Chondrocyte (in vitro differentiated cells): ENCODE measurements around the gene INVS. TPM values are rescaled to one million over a fixed set of nuclear protein-coding genes. Genes with fewer than 3 reads are reported as not detected.
"Not testable (repeated sequence)": the region's sequence is repeated elsewhere in the genome, so short reads cannot be mapped to it uniquely, and the experiment has no call there.

Experiments
- DNase-seq: peaks from one replicate; pipeline ENCODE4 v3.0.0; 2021; ENCODE audit warnings: mixed read lengths, low spot score
- H3K27ac Mint-ChIP-seq: one replicate; pipeline ENCODE4 v1.8.0; 2021; ENCODE audit warnings: mild to moderate bottlenecking, moderate library complexity, mixed read lengths; ENCODE audit not compliant: unreplicated experiment
- H3K27me3 Mint-ChIP-seq: 2 replicates; pipeline ENCODE4 v1.8.0; 2021; ENCODE audit warnings: low read depth, mixed read lengths
- H3K36me3 Mint-ChIP-seq: 2 replicates; pipeline ENCODE4 v1.8.0; 2021; ENCODE audit warnings: low read depth, mixed read lengths
- H3K4me1 Mint-ChIP-seq: 2 replicates; pipeline ENCODE4 v1.8.0; 2021; ENCODE audit warnings: low read depth, mild to moderate bottlenecking, mixed read lengths
- H3K4me3 Mint-ChIP-seq: one replicate; pipeline ENCODE4 v1.8.0; 2021; ENCODE audit warnings: mild to moderate bottlenecking, moderate library complexity, mixed read lengths; ENCODE audit not compliant: unreplicated experiment
- H3K9me3 Mint-ChIP-seq: 2 replicates; pipeline ENCODE4 v1.8.0; 2021; ENCODE audit warnings: low read depth, mixed read lengths
- CTCF ChIP-seq: fragments of 200-600 bp; sonication (generic); IDR thresholded peaks from 2 replicates; pipeline ENCODE4 v1.5.0; 2021; ENCODE audit warnings: antibody characterized with exemption, mild to moderate bottlenecking, moderate library complexity
- total RNA-seq: library from RNA; stranded (reverse); gene quantifications from 3 replicates; pipeline ENCODE4 v1.2.1, GENCODE V29; 2021

The INVS gene
- total RNA-seq, 1 donor from 2014 or later = 16.0 TPM

GRCh38 chr9:100131875-100132430, 32.9 kb downstream of the INVS start:
- no peaks in the 10 kb centered on the region for H3K9me3 Mint-ChIP-seq
- no peak overlapping the region for H3K4me3 Mint-ChIP-seq
- DNase-seq = no peak
- no peak overlapping the region for H3K27ac Mint-ChIP-seq
- no peak for TF ChIP-seq CTCF
- H3K27me3 Mint-ChIP-seq = no peaks in the 10 kb centered on the region
- peaks cover 13% of the 10 kb centered on the region for H3K4me1 Mint-ChIP-seq
- peaks cover 11% of the 10 kb centered on the region for H3K36me3 Mint-ChIP-seq

GRCh38 chr9:100134731-100135130, 35.7 kb downstream of the INVS start:
- Mint-ChIP-seq H3K27me3 (no peaks in the 10 kb centered on the region), H3K4me1 (peaks cover 5% of the 10 kb centered on the region), H3K27ac (no peak overlapping the region), H3K36me3 (peaks cover 6% of the 10 kb centered on the region), H3K9me3 (no peaks in the 10 kb centered on the region), H3K4me3 (no peak overlapping the region)
- TF ChIP-seq CTCF = no peak
- no peak for DNase-seq

GRCh38 chr9:100136799-100137198, 37.8 kb downstream of the INVS start:
- not testable (repeated sequence) for H3K36me3 Mint-ChIP-seq

GRCh38 chr9:100140303-100140702, 41.3 kb downstream of the INVS start:
- H3K4me1 Mint-ChIP-seq, H3K4me3 Mint-ChIP-seq, DNase-seq, H3K27ac Mint-ChIP-seq, H3K9me3 Mint-ChIP-seq, H3K36me3 Mint-ChIP-seq, H3K27me3 Mint-ChIP-seq: not testable (repeated sequence)

More at GRCh38 chr9:100136799-100137198, 37.8 kb downstream of the INVS start:
- H3K4me1 Mint-ChIP-seq, H3K9me3 Mint-ChIP-seq, H3K4me3 Mint-ChIP-seq, H3K27ac Mint-ChIP-seq, DNase-seq, H3K27me3 Mint-ChIP-seq: not testable (repeated sequence)
- peak; percentile 44 for TF ChIP-seq CTCF

GRCh38 chr9:100141862-100142261, 42.8 kb downstream of the INVS start:
- not testable (repeated sequence) for H3K9me3 Mint-ChIP-seq, H3K4me3 Mint-ChIP-seq, H3K27me3 Mint-ChIP-seq, DNase-seq, H3K27ac Mint-ChIP-seq, H3K4me1 Mint-ChIP-seq, H3K36me3 Mint-ChIP-seq

- H3K36me3 Mint-ChIP-seq, H3K9me3 Mint-ChIP-seq, H3K4me1 Mint-ChIP-seq, DNase-seq, H3K4me3 Mint-ChIP-seq, H3K27me3 Mint-ChIP-seq, H3K27ac Mint-ChIP-seq: not testable (repeated sequence)
Observed at GRCh38 chr9:100145167-100145934, 46.3 kb downstream of the INVS start.

- H3K27ac Mint-ChIP-seq, H3K9me3 Mint-ChIP-seq, H3K27me3 Mint-ChIP-seq, H3K4me3 Mint-ChIP-seq, DNase-seq, H3K36me3 Mint-ChIP-seq: not testable (repeated sequence)
- H3K4me1 Mint-ChIP-seq = peaks cover 14% of the 10 kb centered on the region
Observed at GRCh38 chr9:100145976-100146375, 46.9 kb downstream of the INVS start.
